ENCODE data around the gene NDE1. TPM values are rescaled to one million over a fixed set of nuclear protein-coding genes. Genes with fewer than 3 reads are reported as not detected.
"Not testable (repeated sequence)": the region's sequence is repeated elsewhere in the genome, so short reads cannot be mapped to it uniquely, and the experiment has no call there.

The NDE1 gene
- total RNA-seq, 4 donors from 2014 or later: 46.1 to 94.9 (median 70.1) TPM

DNA sequence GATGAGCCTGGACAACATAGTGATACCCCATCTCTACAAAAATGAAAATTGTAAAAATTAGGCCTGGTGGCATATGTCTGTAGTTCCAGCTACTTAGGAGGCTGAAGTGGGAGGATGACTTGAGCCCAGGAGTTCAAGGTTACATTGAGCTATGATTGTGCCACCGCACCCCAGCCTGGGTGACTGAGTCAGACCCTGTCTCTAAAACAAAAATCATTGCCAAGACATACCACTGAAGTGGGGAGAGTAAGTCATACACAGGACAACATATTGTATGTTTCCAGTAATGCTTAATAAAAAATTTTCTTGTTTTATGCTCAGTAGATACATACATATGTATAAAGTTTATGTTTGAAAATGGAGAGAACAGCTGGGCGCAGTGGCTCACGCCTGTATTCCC, 39.2 kb downstream of the NDE1 start:
- no peak overlapping the region for H3K27ac ChIP-seq (replicated peaks in 1 of 4)
- 92% methylated on average over 3 of the region's 3 CpGs for WGBS
- H3K36me3 ChIP-seq: peaks cover 38 to 96% (median 89%) of the 10 kb centered on the region in 4 donors

DNA sequence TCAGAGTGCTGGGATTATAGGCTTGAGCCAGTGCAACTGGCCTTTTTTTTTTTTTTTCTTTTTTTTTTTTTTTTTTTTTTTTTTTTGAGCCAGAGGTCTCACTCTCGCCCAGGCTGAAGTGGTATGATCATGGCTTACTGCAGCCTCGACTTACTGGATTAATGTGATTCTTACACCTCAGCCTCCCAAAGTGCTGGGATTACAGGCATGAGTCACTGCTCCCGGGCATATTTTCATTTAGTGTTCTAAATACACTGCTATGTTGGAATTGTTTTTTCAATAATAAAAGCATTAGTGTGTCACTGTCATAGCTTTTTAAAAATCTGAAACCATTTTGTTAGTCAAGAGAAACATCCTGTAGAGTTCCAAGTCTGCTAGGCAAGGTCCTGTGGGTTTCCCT, 40.3 kb downstream of the NDE1 start:
- H3K27ac ChIP-seq (replicated peaks in 1 of 4): no peak overlapping the region
- H3K36me3 ChIP-seq: peaks cover 45 to 97% (median 91%) of the 10 kb centered on the region in 4 donors
- intact Hi-C loops (cut with DNase I): loop anchor here (10.0 kb wide), 1 partner anchor 505 kb away; no protein-coding TSS in a partner anchor
- no peaks in the 10 kb centered on the region for H3K9me3 ChIP-seq
- no peaks in the 10 kb centered on the region for H3K4me1 ChIP-seq
- no peak for TF ChIP-seq EP300 (IDR thresholded peaks at IDR 0.05)
- TF ChIP-seq POLR2AphosphoS5 (IDR thresholded peaks at IDR 0.05): no peak
- TF ChIP-seq, protein P1, sequence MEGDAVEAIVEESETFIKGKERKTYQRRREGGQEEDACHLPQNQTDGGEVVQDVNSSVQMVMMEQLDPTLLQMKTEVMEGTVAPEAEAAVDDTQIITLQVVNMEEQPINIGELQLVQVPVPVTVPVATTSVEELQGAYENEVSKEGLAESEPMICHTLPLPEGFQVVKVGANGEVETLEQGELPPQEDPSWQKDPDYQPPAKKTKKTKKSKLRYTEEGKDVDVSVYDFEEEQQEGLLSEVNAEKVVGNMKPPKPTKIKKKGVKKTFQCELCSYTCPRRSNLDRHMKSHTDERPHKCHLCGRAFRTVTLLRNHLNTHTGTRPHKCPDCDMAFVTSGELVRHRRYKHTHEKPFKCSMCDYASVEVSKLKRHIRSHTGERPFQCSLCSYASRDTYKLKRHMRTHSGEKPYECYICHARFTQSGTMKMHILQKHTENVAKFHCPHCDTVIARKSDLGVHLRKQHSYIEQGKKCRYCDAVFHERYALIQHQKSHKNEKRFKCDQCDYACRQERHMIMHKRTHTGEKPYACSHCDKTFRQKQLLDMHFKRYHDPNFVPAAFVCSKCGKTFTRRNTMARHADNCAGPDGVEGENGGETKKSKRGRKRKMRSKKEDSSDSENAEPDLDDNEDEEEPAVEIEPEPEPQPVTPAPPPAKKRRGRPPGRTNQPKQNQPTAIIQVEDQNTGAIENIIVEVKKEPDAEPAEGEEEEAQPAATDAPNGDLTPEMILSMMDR (IDR thresholded peaks at IDR 0.05): no peak
- no peak for TF ChIP-seq POLR2A (IDR thresholded peaks at IDR 0.05; ENCODE audit: low read depth)
- H3K4me3 ChIP-seq: no peak overlapping the region
- H3K27me3 ChIP-seq: no peaks in the 10 kb centered on the region
- WGBS: 82% methylated on average over 3 of the region's 3 CpGs
- no peak for DNase-seq (ENCODE audit: extremely low spot score)

More for the DNA sequence above, 39.2 kb downstream of the NDE1 start:
- H3K4me3 ChIP-seq: no peak overlapping the region
- intact Hi-C loops (cut with DNase I): no loop called here
- DNase-seq (ENCODE audit: extremely low spot score): no peak
- H3K4me1 ChIP-seq: no peaks in the 10 kb centered on the region
- TF ChIP-seq, protein P1 (IDR thresholded peaks at IDR 0.05): no peak
- TF ChIP-seq POLR2A (IDR thresholded peaks at IDR 0.05; ENCODE audit: low read depth): no peak
- no peak for TF ChIP-seq EP300 (IDR thresholded peaks at IDR 0.05)
- TF ChIP-seq POLR2AphosphoS5 (IDR thresholded peaks at IDR 0.05): no peak
- H3K27me3 ChIP-seq: no peaks in the 10 kb centered on the region
- no peaks in the 10 kb centered on the region for H3K9me3 ChIP-seq

DNA sequence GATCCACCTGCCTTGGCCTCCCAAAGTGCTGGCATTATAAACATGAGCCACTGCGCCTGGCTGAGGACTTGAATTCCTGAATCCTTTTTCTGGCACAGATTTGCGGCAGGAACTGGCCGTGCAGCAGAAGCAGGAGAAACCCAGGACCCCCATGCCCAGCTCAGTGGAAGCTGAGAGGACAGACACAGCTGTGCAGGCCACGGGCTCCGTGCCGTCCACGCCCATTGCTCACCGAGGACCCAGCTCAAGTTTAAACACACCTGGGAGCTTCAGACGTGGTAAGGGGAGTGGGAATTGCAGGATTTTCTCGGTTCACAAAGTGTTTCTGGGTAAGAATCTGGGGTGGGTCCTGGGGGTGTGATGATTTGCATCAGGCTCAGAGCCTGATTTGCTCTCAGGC, 41.0 kb downstream of the NDE1 start:
- Histone ChIP-seq H3K27me3 (no peaks in the 10 kb centered on the region), H3K36me3 (peaks cover 40 to 97% (median 90%) of the 10 kb centered on the region in 4 donors), H3K4me1 (no peaks in the 10 kb centered on the region), H3K9me3 (no peaks in the 10 kb centered on the region), H3K27ac (replicated peaks in 1 of 4) (no peak overlapping the region), H3K4me3 (no peak overlapping the region)
- intact Hi-C loops (cut with DNase I): loop anchor here (10.0 kb wide), 1 partner anchor 504 kb away; no protein-coding TSS in a partner anchor
- DNase-seq (ENCODE audit: extremely low spot score): no peak
- TF ChIP-seq POLR2A (IDR thresholded peaks at IDR 0.05; ENCODE audit: low read depth): no peak
- no peak for TF ChIP-seq EP300 (IDR thresholded peaks at IDR 0.05)
- 93% methylated on average over 5 of the region's 10 CpGs for WGBS

DNA sequence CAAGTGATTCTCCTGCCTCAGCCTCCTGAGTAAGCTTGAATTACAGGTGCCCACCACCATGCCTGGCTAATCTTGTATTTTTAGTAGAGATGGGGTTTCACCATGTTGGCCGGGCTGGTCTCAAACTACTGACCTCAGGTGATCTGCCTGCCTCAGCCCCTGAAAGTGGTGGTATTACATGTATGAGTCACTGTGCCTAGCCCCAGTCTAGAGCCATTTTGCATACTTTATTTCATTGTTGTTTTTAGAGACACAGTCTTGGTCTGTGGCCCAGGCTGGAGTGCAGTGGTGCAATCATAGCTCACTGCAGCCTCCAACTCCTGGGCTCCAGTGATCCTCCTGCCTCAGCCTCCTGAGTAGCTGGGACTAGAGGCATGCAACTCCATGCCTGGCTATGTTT, 42.5 kb downstream of the NDE1 start:
- intact Hi-C loops (cut with DNase I): loop anchor here (10.0 kb wide), 1 partner anchor 502 kb away; no protein-coding TSS in a partner anchor
- not testable (repeated sequence) for DNase-seq (ENCODE audit: extremely low spot score); H3K4me3 ChIP-seq; H3K27ac ChIP-seq (replicated peaks in 1 of 4); H3K4me1 ChIP-seq; H3K9me3 ChIP-seq; H3K27me3 ChIP-seq
- 100% methylated on average over 1 of the region's 1 CpG for WGBS
- H3K36me3 ChIP-seq: peaks cover 51 to 100% (median 90%) of the 10 kb centered on the region in 4 donors

DNA sequence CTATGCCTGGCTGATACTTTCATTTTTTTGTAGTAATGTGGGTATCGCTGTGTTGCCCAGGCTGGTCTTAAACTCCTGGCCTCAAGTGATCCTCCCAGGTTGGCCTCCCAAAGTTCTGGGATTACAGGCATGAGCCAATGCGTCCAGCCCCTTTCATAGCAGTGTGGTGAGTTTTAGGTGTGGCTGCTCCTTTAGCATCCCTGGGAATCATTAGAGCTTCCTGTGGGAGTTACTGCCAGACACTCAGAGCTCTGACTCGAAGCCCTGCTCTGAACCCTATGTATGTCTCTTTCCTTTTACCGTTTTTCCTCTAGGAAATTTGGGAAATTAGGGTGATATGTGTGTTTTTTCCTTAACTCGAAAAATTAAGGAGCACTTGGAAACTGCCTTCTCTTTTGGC, 44.5 kb downstream of the NDE1 start:
- intact Hi-C loops (cut with DNase I): loop anchor here (10.0 kb wide), 1 partner anchor 500 kb away; no protein-coding TSS in a partner anchor
- H3K4me3 ChIP-seq: no peak overlapping the region
- no peak for DNase-seq (ENCODE audit: extremely low spot score)
- no peak overlapping the region for H3K27ac ChIP-seq (replicated peaks in 1 of 4)
- TF ChIP-seq, protein P1 (IDR thresholded peaks at IDR 0.05): no peak
- no peak for TF ChIP-seq POLR2A (IDR thresholded peaks at IDR 0.05; ENCODE audit: low read depth)
- TF ChIP-seq EP300 (IDR thresholded peaks at IDR 0.05): no peak
- no peak for TF ChIP-seq POLR2AphosphoS5 (IDR thresholded peaks at IDR 0.05)
- H3K27me3 ChIP-seq: no peaks in the 10 kb centered on the region
- H3K9me3 ChIP-seq: no peaks in the 10 kb centered on the region
- H3K36me3 ChIP-seq: peaks cover 51 to 100% (median 93%) of the 10 kb centered on the region in 4 donors
- 91% methylated on average over 5 of the region's 5 CpGs for WGBS
- no peaks in the 10 kb centered on the region for H3K4me1 ChIP-seq

DNA sequence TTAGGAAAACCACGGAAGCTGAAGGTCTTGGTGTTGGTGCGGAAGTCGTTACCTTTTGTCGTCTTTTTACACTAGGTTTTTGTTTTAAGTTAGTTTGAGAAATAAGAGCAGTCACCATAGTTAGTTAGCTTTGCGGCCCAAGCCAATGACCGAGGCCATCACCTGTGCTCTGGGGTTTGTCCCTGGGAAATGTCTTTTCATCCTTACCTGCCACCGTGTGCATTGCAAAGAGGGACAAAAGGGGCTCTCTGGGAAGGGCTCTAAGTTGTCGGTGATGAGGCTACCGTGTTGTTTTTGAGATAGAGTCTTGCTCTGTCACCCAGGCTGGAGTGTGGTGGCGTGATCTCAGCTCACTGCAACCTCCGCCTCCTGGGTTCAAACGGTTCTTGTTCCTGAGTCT, 49.8 kb downstream of the NDE1 start:
- H3K27me3 ChIP-seq: no peaks in the 10 kb centered on the region
- H3K36me3 ChIP-seq: peaks cover 25 to 87% (median 77%) of the 10 kb centered on the region in 4 donors
- H3K27ac ChIP-seq (replicated peaks in 1 of 4): peak overlapping the region in 3 of 4 donors; percentile 58 to 76 (median 75)
- DNase-seq (ENCODE audit: extremely low spot score): no peak
- no peaks in the 10 kb centered on the region for H3K9me3 ChIP-seq
- intact Hi-C loops (cut with DNase I): loop anchor here (2.0 to 10.0 kb wide), 2 partner anchors 53 to 495 kb away; no protein-coding TSS in a partner anchor
- 94% methylated on average over 12 of the region's 12 CpGs for WGBS
- H3K4me1 ChIP-seq: peaks cover 0 to 14% (median 4%) of the 10 kb centered on the region in 4 donors
- no peak overlapping the region for H3K4me3 ChIP-seq
- TF ChIP-seq POLR2A (IDR thresholded peaks at IDR 0.05; ENCODE audit: low read depth): no peak
- peak in 1 of 2 donors; percentile 4 for TF ChIP-seq POLR2AphosphoS5 (IDR thresholded peaks at IDR 0.05)

All from esophagus muscularis mucosa (tissue), 4 donors.